Measurements from ENCODE around the gene PDCD1LG2. TPM values are rescaled to one million over a fixed set of nuclear protein-coding genes. Genes with fewer than 3 reads are reported as not detected.

The PDCD1LG2 gene
- polyA plus RNA-seq, 3 donors, result 0.16 to 0.41 (median 0.17) TPM

DNA sequence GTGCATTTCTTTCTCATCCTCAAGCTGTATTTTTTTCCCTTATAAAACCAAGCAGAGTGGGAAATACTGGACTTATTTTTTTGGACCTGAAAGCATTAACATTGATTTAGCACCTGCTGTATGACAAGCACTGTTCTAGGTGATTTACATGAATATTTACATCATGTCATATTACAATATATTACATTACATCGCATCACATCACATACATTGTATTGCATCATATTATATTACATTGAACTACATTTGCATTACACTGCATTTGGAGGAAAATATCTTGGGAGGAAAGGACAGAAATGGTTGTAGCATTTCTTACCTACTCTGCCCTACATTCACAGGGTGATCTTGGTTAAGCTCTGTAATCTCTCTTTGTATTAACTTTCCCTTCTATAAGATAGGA lies 11.2 kb upstream of the PDCD1LG2 start:
- Histone ChIP-seq H3K36me3 (replicated peaks in 1 of 2; ENCODE audit: control insufficient read depth in 1 of 2, insufficient read depth in 2 of 2, low read length in 2 of 2) (no peaks in the 10 kb centered on the region), H3K27ac (ENCODE audit: low read depth in 1 of 2, low read length in 2 of 2) (no peak overlapping the region), H2AFZ (ENCODE audit: insufficient read depth, low read depth, low read length, poor library complexity, severe bottlenecking) (no peak overlapping the region), H3K4me1 (ENCODE audit: control insufficient read depth in 1 of 2, insufficient read depth in 2 of 2, low read length in 2 of 2) (peaks cover 17 to 19% of the 10 kb centered on the region in 2 donors), H3K9me3 (replicated peaks in 1 of 2; ENCODE audit: control insufficient read depth in 1 of 2, insufficient read depth in 1 of 2, low read length in 2 of 2) (no peaks in the 10 kb centered on the region), H3K4me3 (replicated peaks in 1 of 3; ENCODE audit: low read depth in 2 of 3, low read length in 3 of 3) (no peak overlapping the region), H4K20me1 (ENCODE audit: insufficient read depth, low read length) (no peaks in the 10 kb centered on the region), H3K27me3 (ENCODE audit: control insufficient read depth in 2 of 2, insufficient read depth in 2 of 2, low read length in 2 of 2) (no peaks in the 10 kb centered on the region), H3K79me2 (ENCODE audit: insufficient read depth, low read length) (no peaks in the 10 kb centered on the region), H3K9ac (ENCODE audit: insufficient read depth, low read length, poor library complexity, severe bottlenecking) (no peak overlapping the region), H3K4me2 (replicated peaks; ENCODE audit: extremely low read depth, low read length, poor library complexity, severe bottlenecking) (no peak overlapping the region)
- intact Hi-C loops (cut with micrococcal nuclease), result loop anchor here in 1 of 2 donors (10.0 kb wide), 1 partner anchor 704 kb away; the partner anchor contains the start of gene RCL1
- no peak overlapping the region for H3K4me3 Mint-ChIP-seq
- WGBS (ENCODE audit: insufficient coverage), result no CpG with 5 or more reads among the region's 1 CpG
- no peak for DNase-seq
- H3K27ac Mint-ChIP-seq, result no peak overlapping the region
- H3K4me1 Mint-ChIP-seq, result peaks cover 27% of the 10 kb centered on the region
- peaks cover 0 to 9% (median 0%) of the 10 kb centered on the region in 3 donors for H3K27me3 Mint-ChIP-seq (ENCODE audit: low read depth in 3 of 3)
- peaks cover 0 to 2% (median 0%) of the 10 kb centered on the region in 7 donors for H3K9me3 Mint-ChIP-seq
- TF ChIP-seq, protein P1, sequence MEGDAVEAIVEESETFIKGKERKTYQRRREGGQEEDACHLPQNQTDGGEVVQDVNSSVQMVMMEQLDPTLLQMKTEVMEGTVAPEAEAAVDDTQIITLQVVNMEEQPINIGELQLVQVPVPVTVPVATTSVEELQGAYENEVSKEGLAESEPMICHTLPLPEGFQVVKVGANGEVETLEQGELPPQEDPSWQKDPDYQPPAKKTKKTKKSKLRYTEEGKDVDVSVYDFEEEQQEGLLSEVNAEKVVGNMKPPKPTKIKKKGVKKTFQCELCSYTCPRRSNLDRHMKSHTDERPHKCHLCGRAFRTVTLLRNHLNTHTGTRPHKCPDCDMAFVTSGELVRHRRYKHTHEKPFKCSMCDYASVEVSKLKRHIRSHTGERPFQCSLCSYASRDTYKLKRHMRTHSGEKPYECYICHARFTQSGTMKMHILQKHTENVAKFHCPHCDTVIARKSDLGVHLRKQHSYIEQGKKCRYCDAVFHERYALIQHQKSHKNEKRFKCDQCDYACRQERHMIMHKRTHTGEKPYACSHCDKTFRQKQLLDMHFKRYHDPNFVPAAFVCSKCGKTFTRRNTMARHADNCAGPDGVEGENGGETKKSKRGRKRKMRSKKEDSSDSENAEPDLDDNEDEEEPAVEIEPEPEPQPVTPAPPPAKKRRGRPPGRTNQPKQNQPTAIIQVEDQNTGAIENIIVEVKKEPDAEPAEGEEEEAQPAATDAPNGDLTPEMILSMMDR (IDR thresholded peaks at IDR 0.05), result no peak
- H3K36me3 Mint-ChIP-seq, result no peaks in the 10 kb centered on the region

- WGBS (ENCODE audit: insufficient coverage), result 8% methylated on average over 4 of the region's 4 CpGs
- no peak overlapping the region for H3K4me3 ChIP-seq (replicated peaks in 1 of 3; ENCODE audit: low read depth in 2 of 3, low read length in 3 of 3)
- TF ChIP-seq, protein P1 (IDR thresholded peaks at IDR 0.05), result no peak
- no peaks in the 10 kb centered on the region for H3K36me3 Mint-ChIP-seq
- no peaks in the 10 kb centered on the region for H3K27me3 ChIP-seq (ENCODE audit: control insufficient read depth in 2 of 2, insufficient read depth in 2 of 2, low read length in 2 of 2)
- H3K27ac ChIP-seq (ENCODE audit: low read depth in 1 of 2, low read length in 2 of 2), result no peak overlapping the region
- no peak overlapping the region for H3K4me3 Mint-ChIP-seq
- H3K9me3 ChIP-seq (replicated peaks in 1 of 2; ENCODE audit: control insufficient read depth in 1 of 2, insufficient read depth in 1 of 2, low read length in 2 of 2), result no peaks in the 10 kb centered on the region
- DNase-seq, result no peak
- no peak overlapping the region for H3K9ac ChIP-seq (ENCODE audit: insufficient read depth, low read length, poor library complexity, severe bottlenecking)
- no peaks in the 10 kb centered on the region for H4K20me1 ChIP-seq (ENCODE audit: insufficient read depth, low read length)
- no peak overlapping the region for H2AFZ ChIP-seq (ENCODE audit: insufficient read depth, low read depth, low read length, poor library complexity, severe bottlenecking)
- H3K4me1 Mint-ChIP-seq, result peaks cover 20% of the 10 kb centered on the region
- H3K27me3 Mint-ChIP-seq (ENCODE audit: low read depth in 3 of 3), result peaks cover 0 to 12% (median 0%) of the 10 kb centered on the region in 3 donors
- intact Hi-C loops (cut with micrococcal nuclease), result loop anchor here in 1 of 2 donors (10.0 kb wide), 1 partner anchor 705 kb away; the partner anchor contains the start of gene RCL1
- H3K4me1 ChIP-seq (ENCODE audit: control insufficient read depth in 1 of 2, insufficient read depth in 2 of 2, low read length in 2 of 2), result peaks cover 13 to 15% of the 10 kb centered on the region in 2 donors
- peaks cover 0 to 6% (median 0%) of the 10 kb centered on the region in 7 donors for H3K9me3 Mint-ChIP-seq
- no peaks in the 10 kb centered on the region for H3K36me3 ChIP-seq (replicated peaks in 1 of 2; ENCODE audit: control insufficient read depth in 1 of 2, insufficient read depth in 2 of 2, low read length in 2 of 2)
- H3K4me2 ChIP-seq (replicated peaks; ENCODE audit: extremely low read depth, low read length, poor library complexity, severe bottlenecking), result no peak overlapping the region
- H3K79me2 ChIP-seq (ENCODE audit: insufficient read depth, low read length), result no peaks in the 10 kb centered on the region
- H3K27ac Mint-ChIP-seq, result peak overlapping the region in 1 of 7 donors; percentile 16
These were observed 10.4 kb upstream of the PDCD1LG2 start for GRCh38 chr9:5499889-5500398.
